ENCODE measurements around the gene DGCR8.

The DGCR8 gene

GRCh38 chr22:20145206-20145831 is 65.3 kb downstream of the DGCR8 start:
- Histone ChIP-seq H3K4me3 (ENCODE audit: low read length) (no peak overlapping the region), H3K4me2 (ENCODE audit: low read length) (no peak overlapping the region), H3K79me2 (ENCODE audit: control insufficient read depth, low read length) (no peaks in the 10 kb centered on the region), H3K27ac (ENCODE audit: low read depth, low read length) (no peak overlapping the region), H4K20me1 (ENCODE audit: control insufficient read depth, insufficient read depth, low read depth, low read length) (no peaks in the 10 kb centered on the region), H3K9me2 (replicated peaks; ENCODE audit: control insufficient read depth, low read length) (no peaks in the 10 kb centered on the region), H3K9me3 (ENCODE audit: control insufficient read depth, insufficient read depth, low read length) (no peaks in the 10 kb centered on the region), H3K27me3 (ENCODE audit: control insufficient read depth, low read length) (no peaks in the 10 kb centered on the region), H3F3A (ENCODE audit: control insufficient read depth, insufficient read depth) (no peaks in the 10 kb centered on the region), H3K4me1 (ENCODE audit: control insufficient read depth, low read length) (no peaks in the 10 kb centered on the region), H3K36me3 (ENCODE audit: control insufficient read depth, low read length) (no peaks in the 10 kb centered on the region)
- TF ChIP-seq CTCF (IDR thresholded peaks at IDR 0.05; ENCODE audit: low read depth, low read length, poor library complexity, severe bottlenecking) (no peak), EZH2phosphoT487 (IDR thresholded peaks at IDR 0.05; ENCODE audit: borderline replicate concordance, low read length) (no peak)

GRCh38 chr22:20145832-20146223 is 65.8 kb downstream of the DGCR8 start:
- Histone ChIP-seq H3K4me3 (ENCODE audit: low read length) (no peak overlapping the region), H3K9me3 (ENCODE audit: control insufficient read depth, insufficient read depth, low read length) (no peaks in the 10 kb centered on the region), H3K79me2 (ENCODE audit: control insufficient read depth, low read length) (no peaks in the 10 kb centered on the region), H3K4me2 (ENCODE audit: low read length) (no peak overlapping the region), H3K36me3 (ENCODE audit: control insufficient read depth, low read length) (no peaks in the 10 kb centered on the region), H3K27ac (ENCODE audit: low read depth, low read length) (no peak overlapping the region), H3K9me2 (replicated peaks; ENCODE audit: control insufficient read depth, low read length) (no peaks in the 10 kb centered on the region), H4K20me1 (ENCODE audit: control insufficient read depth, insufficient read depth, low read depth, low read length) (no peaks in the 10 kb centered on the region), H3K4me1 (ENCODE audit: control insufficient read depth, low read length) (no peaks in the 10 kb centered on the region), H3K27me3 (ENCODE audit: control insufficient read depth, low read length) (no peaks in the 10 kb centered on the region), H3F3A (ENCODE audit: control insufficient read depth, insufficient read depth) (no peaks in the 10 kb centered on the region)
- no peak for TF ChIP-seq EZH2phosphoT487 (IDR thresholded peaks at IDR 0.05; ENCODE audit: borderline replicate concordance, low read length)
- TF ChIP-seq CTCF (IDR thresholded peaks at IDR 0.05; ENCODE audit: low read depth, low read length, poor library complexity, severe bottlenecking): no peak

GRCh38 chr22:20146777-20147176 is 66.7 kb downstream of the DGCR8 start:
- Histone ChIP-seq H3K9me2 (replicated peaks; ENCODE audit: control insufficient read depth, low read length) (no peaks in the 10 kb centered on the region), H3K27ac (ENCODE audit: low read depth, low read length) (no peak overlapping the region), H3F3A (ENCODE audit: control insufficient read depth, insufficient read depth) (no peaks in the 10 kb centered on the region), H3K4me2 (ENCODE audit: low read length) (no peak overlapping the region), H3K36me3 (ENCODE audit: control insufficient read depth, low read length) (no peaks in the 10 kb centered on the region), H3K27me3 (ENCODE audit: control insufficient read depth, low read length) (no peaks in the 10 kb centered on the region), H3K4me1 (ENCODE audit: control insufficient read depth, low read length) (no peaks in the 10 kb centered on the region), H4K20me1 (ENCODE audit: control insufficient read depth, insufficient read depth, low read depth, low read length) (no peaks in the 10 kb centered on the region), H3K9me3 (ENCODE audit: control insufficient read depth, insufficient read depth, low read length) (no peaks in the 10 kb centered on the region), H3K4me3 (ENCODE audit: low read length) (no peak overlapping the region), H3K79me2 (ENCODE audit: control insufficient read depth, low read length) (no peaks in the 10 kb centered on the region)
- no peak for TF ChIP-seq CTCF (IDR thresholded peaks at IDR 0.05; ENCODE audit: low read depth, low read length, poor library complexity, severe bottlenecking)
- TF ChIP-seq EZH2phosphoT487 (IDR thresholded peaks at IDR 0.05; ENCODE audit: borderline replicate concordance, low read length): no peak

Data from DOHH2 (cell line).